NCI-H2196 treated with DMSO at 0.1 percent for 48 hours (cell line): ENCODE results near the gene SMARCC1.

Experiments used
- DNase-seq: peaks from one replicate; lab custom pipeline; 2025; ENCODE audit not compliant: unreplicated experiment; lab: John Stamatoyannopoulos, UW

The SMARCC1 gene

GRCh38 chr3:47554335-47554734, 227.4 kb downstream of the SMARCC1 start:
- DNase-seq, result no peak

GRCh38 chr3:47553407-47553806, 228.3 kb downstream of the SMARCC1 start:
- no peak for DNase-seq

DNA sequence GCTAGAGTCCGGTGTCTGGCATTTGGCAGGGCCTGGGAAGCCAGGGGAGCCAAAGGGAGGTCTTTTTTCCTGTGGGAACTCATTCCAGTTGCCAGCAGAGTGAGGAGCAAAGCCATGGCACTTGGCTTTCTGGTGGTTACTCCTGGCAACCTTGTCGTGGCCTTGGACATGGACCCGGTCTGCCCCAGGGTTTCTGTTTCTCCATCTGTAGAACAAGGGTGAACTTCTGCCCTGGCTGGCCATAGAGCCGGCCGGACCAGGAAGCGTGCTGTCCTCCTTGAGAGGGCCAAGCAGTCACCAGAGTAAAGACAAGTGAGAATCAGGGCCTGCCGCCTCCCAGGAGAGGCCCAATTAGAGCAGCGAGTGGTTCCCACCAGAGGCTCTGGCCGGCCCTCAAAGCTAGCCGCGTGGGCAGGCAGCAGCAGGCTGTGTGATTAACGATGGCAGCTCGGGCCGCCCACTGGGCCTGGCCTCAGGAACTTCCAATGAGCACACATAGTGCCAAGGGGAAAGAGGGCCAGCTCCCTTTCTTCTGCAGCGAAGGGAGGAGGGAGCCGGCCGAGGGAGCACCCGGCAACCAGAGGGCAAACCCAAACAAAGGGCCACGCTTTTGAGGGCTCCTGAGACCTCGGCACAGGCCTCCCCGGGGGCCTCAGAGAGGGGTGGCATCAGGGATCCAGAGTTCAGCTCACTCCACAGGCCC, 239.1 kb downstream of the SMARCC1 start:
- no peak for DNase-seq

DNA sequence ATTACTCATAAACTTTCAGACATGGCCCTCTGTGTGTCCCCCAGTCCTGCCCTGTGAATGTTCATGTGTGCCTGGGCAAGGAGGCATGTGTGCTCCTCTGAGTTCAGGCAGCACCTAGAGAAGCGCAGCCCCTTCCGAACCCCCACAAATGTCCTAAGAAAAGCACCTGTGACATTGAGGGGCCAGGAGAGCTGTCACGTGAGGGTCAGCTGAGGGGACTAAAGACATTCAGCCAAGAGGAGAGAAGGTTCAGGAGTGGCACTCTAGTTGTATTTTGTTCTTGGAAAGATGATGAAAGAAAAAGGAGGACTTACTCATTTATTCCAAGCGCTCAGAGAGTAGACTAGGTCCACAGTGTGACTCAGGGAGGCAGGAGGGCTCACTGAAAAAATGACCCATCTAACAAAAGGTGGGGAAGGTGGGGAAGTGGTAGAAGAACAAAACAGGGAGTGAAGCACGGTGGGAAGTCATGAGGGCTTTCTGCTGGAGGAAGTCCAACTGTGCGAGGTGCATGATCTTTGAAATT, 240.0 kb downstream of the SMARCC1 start:
- no peak for DNase-seq

- DNase-seq, result no peak
Observed at GRCh38 chr3:47540281-47540680, 241.4 kb downstream of the SMARCC1 start.

DNA sequence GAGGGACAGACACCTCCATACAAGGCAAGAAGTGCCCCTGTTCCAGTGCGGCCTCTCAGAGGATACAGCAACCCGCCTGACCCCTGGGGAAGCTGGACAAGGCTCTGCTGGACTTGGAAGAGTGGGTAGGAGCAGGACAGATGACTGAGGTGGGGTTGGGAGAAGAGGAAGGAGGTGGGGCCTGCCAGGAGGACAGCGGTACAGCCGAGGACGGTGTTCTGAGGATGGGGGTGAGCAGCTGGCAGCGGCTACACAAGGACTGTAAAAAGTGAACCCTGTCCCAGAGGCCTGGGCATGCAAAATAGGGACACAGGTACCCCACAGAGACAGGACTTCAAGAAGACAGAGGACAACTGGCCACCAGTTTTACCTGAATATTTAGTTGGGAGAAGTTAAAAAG, 244.7 kb downstream of the SMARCC1 start:
- DNase-seq, result no peak

DNA sequence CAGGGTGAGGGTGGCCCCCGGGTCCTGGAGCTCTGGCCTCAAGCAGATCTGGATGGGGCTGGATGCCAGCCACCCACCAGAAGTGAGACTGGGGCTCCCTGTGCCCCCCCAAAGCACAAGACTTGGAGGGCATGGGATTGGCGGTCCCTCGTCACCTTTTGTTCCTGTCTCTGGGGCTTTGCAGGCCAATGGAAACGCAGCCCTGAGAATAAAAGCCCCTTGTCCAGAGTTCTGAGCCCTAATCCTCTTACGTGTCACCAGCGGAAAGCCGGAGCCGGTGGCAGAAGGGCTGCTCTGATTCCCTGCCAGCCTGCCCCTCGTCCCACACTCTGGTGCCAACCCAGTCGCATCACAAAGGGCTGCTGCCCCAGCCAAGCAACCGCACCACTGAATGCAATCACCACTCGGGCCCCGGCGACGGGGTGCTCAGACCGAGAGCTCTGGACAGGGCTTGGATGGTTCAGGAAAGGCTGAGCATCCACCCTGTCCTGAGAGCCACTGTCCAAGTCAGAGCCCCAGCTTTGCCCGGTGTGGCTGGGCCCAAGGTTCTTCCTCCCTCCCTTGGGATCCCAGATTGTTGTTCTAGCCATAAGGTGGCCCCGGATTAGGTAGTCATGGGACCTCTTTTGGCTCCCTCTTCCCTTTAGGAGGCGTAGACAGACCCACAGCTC, 245.3 kb downstream of the SMARCC1 start:
- no peak for DNase-seq
